CD4-positive, alpha-beta T cell (primary cell): ENCODE data around the gene WWOX. TPM values are rescaled to one million over a fixed set of nuclear protein-coding genes. Genes with fewer than 3 reads are reported as not detected.

ENCODE experiments used
- ATAC-seq: fragments of 200-7000 bp; cut with Tn5 transposase; one replicate; pipeline ENCODE4 v1.10.0; 2022; ENCODE audit warnings: mild to moderate bottlenecking; ENCODE audit not compliant: poor library complexity
- CTCF ChIA-PET: fragments of 350-600 bp; sonication (Branson Sonifier 250); formaldehyde crosslinking; loops from one replicate; lab custom pipeline; 2021; ENCODE audit warnings: antibody characterized with exemption, inconsistent platforms; lab: Charles Lee
- POLR2A ChIA-PET: fragments of 350-600 bp; sonication (Branson Sonifier 250); formaldehyde crosslinking; loops from one replicate; lab custom pipeline; 2021; ENCODE audit warnings: antibody characterized with exemption, inconsistent platforms; lab: Charles Lee
- DNase-seq, 14 experiments: peaks; one replicate each; pipeline ENCODE4 v3.0.0-alpha.2; 2013 to 2020; ENCODE audit warnings: mixed read lengths in 2 of 14
- H3K27ac ChIP-seq, 2 donors: one replicate each; pipeline versions ENCODE4 v1.5.1 to v1.7.0; 2013; ENCODE audit warnings: low read length in 2 of 2, low read depth in 1 of 2, mild to moderate bottlenecking in 1 of 2
- H3K27me3 ChIP-seq, 2 experiments: 1 replicate in 1 of 2; 2 replicates in 1 of 2; pipeline versions ENCODE4 v1.6.1 to v1.7.0; 2013; ENCODE audit warnings: low read length in 2 of 2, control low read depth in 1 of 2, mild to moderate bottlenecking in 1 of 2, moderate library complexity in 1 of 2; ENCODE audit not compliant: insufficient read depth in 2 of 2, control insufficient read depth in 1 of 2
- H3K36me3 ChIP-seq: one replicate; pipeline ENCODE4 v1.6.1; 2013; ENCODE audit warnings: low read length, control low read depth; ENCODE audit not compliant: insufficient read depth
- H3K4me1 ChIP-seq: one replicate; pipeline ENCODE4 v1.6.1; 2013; ENCODE audit warnings: low read length, control low read depth; ENCODE audit not compliant: insufficient read depth
- H3K4me3 ChIP-seq: one replicate; pipeline ENCODE4 v1.5.1; 2013; ENCODE audit warnings: mild to moderate bottlenecking, low read length, moderate library complexity
- H3K9me3 ChIP-seq, 2 experiments: 1 replicate in 1 of 2; 2 replicates in 1 of 2; pipeline versions ENCODE4 v1.6.1 to v1.7.0; 2013; ENCODE audit warnings: low read length in 2 of 2, mild to moderate bottlenecking in 2 of 2, control low read depth in 1 of 2, moderate library complexity in 1 of 2; ENCODE audit not compliant: control insufficient read depth in 1 of 2, insufficient read depth in 1 of 2
- H3K27ac Mint-ChIP-seq: one replicate; pipeline ENCODE4 v1.8.0; 2020; ENCODE audit warnings: mixed read lengths
- H3K27me3 Mint-ChIP-seq: one replicate; pipeline ENCODE4 v1.8.0; 2021; ENCODE audit warnings: mixed read lengths
- H3K36me3 Mint-ChIP-seq: one replicate; pipeline ENCODE4 v1.8.0; 2021; ENCODE audit warnings: low read depth, mixed read lengths
- H3K4me1 Mint-ChIP-seq: one replicate; pipeline ENCODE4 v1.8.0; 2021; ENCODE audit warnings: low read depth, mixed read lengths
- H3K4me3 Mint-ChIP-seq: one replicate; pipeline ENCODE4 v1.8.0; 2020; ENCODE audit warnings: mild to moderate bottlenecking, mixed read lengths
- H3K9me3 Mint-ChIP-seq: one replicate; pipeline ENCODE4 v1.8.0; 2020; ENCODE audit warnings: mixed read lengths
- intact Hi-C, 2 experiments: fragments of 100-400 bp; cut with DNase I in 1 of 2; cut with micrococcal nuclease in 1 of 2; formaldehyde crosslinking; loops; one replicate each; pipeline versions ENCODE4 v1.15.1 to v1.9.0; 2023 to 2025; cut with DNase I, micrococcal nuclease
- total RNA-seq, 174 experiments: library from RNA in 2 of 174; stranded (reverse) in 2 of 174; gene quantifications; one replicate each; pipeline ENCODE4 v1.2.3 and lab custom pipeline; 2021 to 2026
- TF ChIP-seq, protein P1 (sequence below): fragments of 200-600 bp; IDR thresholded peaks from one replicate; pipeline ENCODE4 v1.8.0; 2022; ENCODE audit warnings: antibody characterized with exemption, mild to moderate bottlenecking

WWOX gene
- total RNA-seq, 2 experiments from 2014 or later = 19.3 to 21.7 TPM

DNA sequence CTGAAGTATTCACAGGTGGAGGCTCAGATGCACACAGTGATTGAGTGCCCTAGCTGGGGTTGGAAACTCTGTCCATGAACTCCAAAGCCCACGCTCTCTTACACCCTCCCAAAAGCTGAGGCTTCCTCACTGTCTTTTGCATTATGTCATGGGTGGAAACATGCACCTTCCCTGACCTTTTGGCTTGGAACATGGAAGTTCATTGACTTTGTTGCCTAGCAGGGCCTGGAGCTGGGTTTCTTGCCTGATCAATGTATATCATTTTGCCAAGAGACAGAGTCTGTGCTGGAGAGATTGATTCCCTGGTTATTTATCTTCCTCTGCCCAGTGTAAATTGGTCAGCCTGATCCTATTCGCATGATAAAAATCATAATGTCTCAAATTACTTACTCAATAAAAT lies 942.7 kb downstream of the WWOX start:
- no peaks in the 10 kb centered on the region for H3K36me3 Mint-ChIP-seq
- Histone ChIP-seq H3K4me1 (peaks cover 17% of the 10 kb centered on the region), H3K9me3 (no peaks in the 10 kb centered on the region), H3K27me3 (no peaks in the 10 kb centered on the region), H3K4me3 (no peak overlapping the region), H3K36me3 (no peaks in the 10 kb centered on the region), H3K27ac (no peak overlapping the region)
- ChIA-PET CTCF (no interaction called here), POLR2A (interaction anchor here (1.1 kb wide), 1 partner anchor 557 kb away, joined by 3 read pairs; no protein-coding TSS in a partner anchor)
- no peak overlapping the region for H3K4me3 Mint-ChIP-seq
- H3K27me3 Mint-ChIP-seq = no peaks in the 10 kb centered on the region
- intact Hi-C loops = loop anchor here in 1 of 2 experiments (5.0 kb wide), 1 partner anchor 560 kb away; the partner anchor contains the start of gene MAF
- H3K9me3 Mint-ChIP-seq = no peaks in the 10 kb centered on the region
- ATAC-seq (no peak), DNase-seq (no peak)
- H3K4me1 Mint-ChIP-seq = peaks cover 33% of the 10 kb centered on the region
- TF ChIP-seq, protein P1, sequence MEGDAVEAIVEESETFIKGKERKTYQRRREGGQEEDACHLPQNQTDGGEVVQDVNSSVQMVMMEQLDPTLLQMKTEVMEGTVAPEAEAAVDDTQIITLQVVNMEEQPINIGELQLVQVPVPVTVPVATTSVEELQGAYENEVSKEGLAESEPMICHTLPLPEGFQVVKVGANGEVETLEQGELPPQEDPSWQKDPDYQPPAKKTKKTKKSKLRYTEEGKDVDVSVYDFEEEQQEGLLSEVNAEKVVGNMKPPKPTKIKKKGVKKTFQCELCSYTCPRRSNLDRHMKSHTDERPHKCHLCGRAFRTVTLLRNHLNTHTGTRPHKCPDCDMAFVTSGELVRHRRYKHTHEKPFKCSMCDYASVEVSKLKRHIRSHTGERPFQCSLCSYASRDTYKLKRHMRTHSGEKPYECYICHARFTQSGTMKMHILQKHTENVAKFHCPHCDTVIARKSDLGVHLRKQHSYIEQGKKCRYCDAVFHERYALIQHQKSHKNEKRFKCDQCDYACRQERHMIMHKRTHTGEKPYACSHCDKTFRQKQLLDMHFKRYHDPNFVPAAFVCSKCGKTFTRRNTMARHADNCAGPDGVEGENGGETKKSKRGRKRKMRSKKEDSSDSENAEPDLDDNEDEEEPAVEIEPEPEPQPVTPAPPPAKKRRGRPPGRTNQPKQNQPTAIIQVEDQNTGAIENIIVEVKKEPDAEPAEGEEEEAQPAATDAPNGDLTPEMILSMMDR = no peak
- no peak overlapping the region for H3K27ac Mint-ChIP-seq

DNA sequence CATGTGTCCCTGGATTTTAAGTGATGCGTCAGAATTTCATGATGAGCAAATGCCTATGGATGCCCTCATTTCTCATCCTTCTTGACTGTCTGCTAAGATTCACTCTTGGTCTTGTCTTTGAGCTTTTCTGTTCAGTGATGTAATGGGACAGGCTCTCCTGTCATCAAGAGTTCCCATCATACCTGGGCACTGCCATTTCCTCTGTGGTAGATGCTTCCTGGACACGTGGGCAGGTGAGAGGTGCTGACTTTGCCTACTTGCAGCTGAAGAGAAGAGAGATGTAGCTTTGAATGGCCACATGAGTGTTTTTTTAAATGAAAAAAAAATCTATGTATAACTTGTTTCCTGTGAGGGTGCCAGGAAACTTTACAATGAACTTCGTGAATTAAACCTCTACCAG lies 943.4 kb downstream of the WWOX start:
- peaks cover 38% of the 10 kb centered on the region for H3K4me1 Mint-ChIP-seq
- Histone ChIP-seq H3K27ac (no peak overlapping the region), H3K27me3 (no peaks in the 10 kb centered on the region), H3K36me3 (no peaks in the 10 kb centered on the region), H3K4me3 (no peak overlapping the region), H3K4me1 (peaks cover 17% of the 10 kb centered on the region), H3K9me3 (no peaks in the 10 kb centered on the region)
- ChIA-PET POLR2A (interaction anchor here (1.1 kb wide), 1 partner anchor 556 kb away, joined by 3 read pairs; no protein-coding TSS in a partner anchor), CTCF (interaction anchor here (0.9 kb wide), 1 partner anchor 93 kb away, joined by 3 read pairs; no protein-coding TSS in a partner anchor)
- no peaks in the 10 kb centered on the region for H3K27me3 Mint-ChIP-seq
- no peaks in the 10 kb centered on the region for H3K36me3 Mint-ChIP-seq
- TF ChIP-seq, protein P1 = no peak
- intact Hi-C loops = loop anchor here in 1 of 2 experiments (5.0 kb wide), 1 partner anchor 559 kb away; the partner anchor contains the start of gene MAF
- ATAC-seq (peak; percentile 93), DNase-seq (peak in 8 of 14 experiments; percentile 5 to 75 (median 32))
- H3K9me3 Mint-ChIP-seq = no peaks in the 10 kb centered on the region
- peak overlapping the region; percentile 59 for H3K27ac Mint-ChIP-seq
- no peak overlapping the region for H3K4me3 Mint-ChIP-seq

DNA sequence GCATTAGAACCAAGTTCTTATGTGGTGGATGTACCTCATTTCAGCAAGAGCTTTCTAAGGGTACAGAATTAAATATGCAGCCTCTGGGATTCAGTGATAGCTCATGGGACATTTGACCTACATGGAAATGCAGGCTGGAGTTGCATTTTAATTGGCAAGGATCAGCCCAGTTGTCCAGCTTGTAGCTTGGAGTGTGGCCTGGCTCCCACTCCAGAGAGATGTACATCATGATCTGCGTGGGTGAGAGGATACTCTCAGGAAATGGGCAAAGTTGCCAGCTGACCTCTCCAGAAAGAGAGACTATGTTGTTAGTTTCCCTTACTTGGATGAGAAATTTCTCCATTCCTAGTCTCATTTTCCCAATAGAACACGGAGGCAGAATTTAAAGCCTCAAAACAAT lies 945.7 kb downstream of the WWOX start:
- H3K4me1 Mint-ChIP-seq = peaks cover 38% of the 10 kb centered on the region
- no peaks in the 10 kb centered on the region for H3K9me3 Mint-ChIP-seq
- DNase-seq (no peak), ATAC-seq (no peak)
- H3K9me3 ChIP-seq = no peaks in the 10 kb centered on the region
- H3K27ac ChIP-seq = no peak overlapping the region
- H3K4me1 ChIP-seq = peaks cover 17% of the 10 kb centered on the region
- H3K36me3 Mint-ChIP-seq = no peaks in the 10 kb centered on the region
- CTCF ChIA-PET = interaction anchor here (0.9 kb wide), 1 partner anchor 101 kb away, joined by 3 read pairs; no protein-coding TSS in a partner anchor
- H3K36me3 ChIP-seq = no peaks in the 10 kb centered on the region
- H3K27me3 ChIP-seq = no peaks in the 10 kb centered on the region
- no peak overlapping the region for H3K4me3 ChIP-seq
- H3K27ac Mint-ChIP-seq = no peak overlapping the region
- no peak overlapping the region for H3K4me3 Mint-ChIP-seq
- POLR2A ChIA-PET = interaction anchor here (0.6 kb wide), 1 partner anchor 371 kb away, joined by 5 read pairs; no protein-coding TSS in a partner anchor
- H3K27me3 Mint-ChIP-seq = no peaks in the 10 kb centered on the region
- TF ChIP-seq, protein P1 = no peak
- intact Hi-C loops = no loop called here
